Measurements from ENCODE around the gene TBC1D24. TPM values are rescaled to one million over a fixed set of nuclear protein-coding genes. Genes with fewer than 3 reads are reported as not detected.

The TBC1D24 gene
- polyA plus RNA-seq, 1 donor (not counting 4 experiments of a cell fraction or from before 2014, with no cell fraction given), result 3.0 TPM

DNA sequence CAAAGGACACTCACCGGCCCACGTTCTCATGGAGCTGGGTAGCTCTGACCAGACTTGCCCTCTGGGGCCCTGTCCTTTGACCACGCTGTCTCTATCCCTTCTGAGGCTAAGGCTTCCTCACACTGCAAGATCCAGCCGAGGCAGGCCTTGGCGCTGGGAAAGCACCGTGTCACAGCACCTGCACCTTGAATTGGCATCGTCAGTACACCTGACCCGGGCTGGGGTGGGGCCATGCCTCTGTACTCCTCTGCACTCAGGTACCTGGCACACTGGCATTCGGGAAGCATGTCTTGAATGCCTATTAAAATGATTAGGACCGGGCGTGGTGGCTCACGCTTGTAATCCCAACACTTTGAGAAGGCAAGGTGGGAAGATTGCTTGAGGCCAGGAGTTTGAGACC is 6.0 kb downstream of the TBC1D24 start:
- Histone ChIP-seq H3K27ac (ENCODE audit: control insufficient read depth, insufficient read depth, low read length) (no peak overlapping the region), H3K9me3 (ENCODE audit: control insufficient read depth, low read depth, low read length) (no peaks in the 10 kb centered on the region), H3K4me3 (ENCODE audit: control insufficient read depth in 2 of 3, extremely low read depth in 1 of 3, insufficient read depth in 2 of 3, low read depth in 1 of 3, low read length in 3 of 3) (no peak overlapping the region), H3K9ac (ENCODE audit: control insufficient read depth, extremely low read depth, insufficient read depth, low read length) (no peak overlapping the region), H3K27me3 (ENCODE audit: control insufficient read depth, extremely low read depth, insufficient read depth, low read length) (no peaks in the 10 kb centered on the region), H3K9me1 (ENCODE audit: control insufficient read depth, extremely low read depth, insufficient read depth, low read length) (no peaks in the 10 kb centered on the region), H2AFZ (ENCODE audit: control insufficient read depth, low read length) (no peak overlapping the region), H3K4me2 (ENCODE audit: control insufficient read depth, extremely low read depth, insufficient read depth, low read depth, low read length) (no peak overlapping the region), H3K79me2 (ENCODE audit: control insufficient read depth, insufficient read depth, low read length) (peaks cover 1% of the 10 kb centered on the region), H3K4me1 (ENCODE audit: control insufficient read depth, extremely low read depth, insufficient read depth, low read length) (peaks cover 2% of the 10 kb centered on the region), H4K20me1 (ENCODE audit: control insufficient read depth, extremely low read depth, insufficient read depth, low read length) (peaks cover 4% of the 10 kb centered on the region), H3K36me3 (ENCODE audit: control insufficient read depth in 2 of 2, extremely low read depth in 1 of 2, insufficient read depth in 2 of 2, low read length in 2 of 2) (peaks cover 0 to 1% of the 10 kb centered on the region in 2 experiments)
- FAIRE-seq, result no peak
- TF ChIP-seq EZH2 (IDR thresholded peaks at IDR 0.05; ENCODE audit: low read length), result no peak
- TF ChIP-seq, protein P1, sequence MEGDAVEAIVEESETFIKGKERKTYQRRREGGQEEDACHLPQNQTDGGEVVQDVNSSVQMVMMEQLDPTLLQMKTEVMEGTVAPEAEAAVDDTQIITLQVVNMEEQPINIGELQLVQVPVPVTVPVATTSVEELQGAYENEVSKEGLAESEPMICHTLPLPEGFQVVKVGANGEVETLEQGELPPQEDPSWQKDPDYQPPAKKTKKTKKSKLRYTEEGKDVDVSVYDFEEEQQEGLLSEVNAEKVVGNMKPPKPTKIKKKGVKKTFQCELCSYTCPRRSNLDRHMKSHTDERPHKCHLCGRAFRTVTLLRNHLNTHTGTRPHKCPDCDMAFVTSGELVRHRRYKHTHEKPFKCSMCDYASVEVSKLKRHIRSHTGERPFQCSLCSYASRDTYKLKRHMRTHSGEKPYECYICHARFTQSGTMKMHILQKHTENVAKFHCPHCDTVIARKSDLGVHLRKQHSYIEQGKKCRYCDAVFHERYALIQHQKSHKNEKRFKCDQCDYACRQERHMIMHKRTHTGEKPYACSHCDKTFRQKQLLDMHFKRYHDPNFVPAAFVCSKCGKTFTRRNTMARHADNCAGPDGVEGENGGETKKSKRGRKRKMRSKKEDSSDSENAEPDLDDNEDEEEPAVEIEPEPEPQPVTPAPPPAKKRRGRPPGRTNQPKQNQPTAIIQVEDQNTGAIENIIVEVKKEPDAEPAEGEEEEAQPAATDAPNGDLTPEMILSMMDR (optimal IDR thresholded peaks at IDR 0.05 in 1 of 3, IDR thresholded peaks at IDR 0.05 in 1 of 3, conservative IDR thresholded peaks at IDR 0.05 in 1 of 3; ENCODE audit: extremely low read depth in 1 of 3, insufficient read depth in 2 of 3, low read length in 3 of 3), result no peak
- dilution Hi-C loops (cut with MboI; ENCODE audit: extremely low pct_ligation_motif_present, low sequenced_read_pairs), result no loop called here
- no peak for DNase-seq (ENCODE audit: low read depth, low spot score)

DNA sequence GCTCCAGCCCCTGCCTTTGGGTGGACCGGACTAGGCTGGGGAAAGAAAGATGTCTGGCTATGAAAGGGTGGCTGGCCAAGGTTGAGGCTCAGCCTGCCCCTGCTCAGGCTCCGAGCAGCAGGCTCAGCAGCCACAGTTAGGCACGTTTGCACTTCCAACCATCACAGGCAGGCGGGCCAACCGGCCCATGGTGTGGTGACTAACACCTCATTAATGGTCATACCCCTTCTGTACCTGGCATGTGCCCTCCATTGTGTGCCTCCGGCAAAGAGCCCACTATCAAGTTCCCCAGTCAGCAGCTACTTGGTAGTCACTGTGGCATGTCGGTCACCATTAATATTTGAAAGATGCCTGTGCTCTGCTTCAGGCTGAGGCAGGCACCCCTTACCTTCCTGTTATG is 6.7 kb downstream of the TBC1D24 start:
- H3K4me2 ChIP-seq (ENCODE audit: control insufficient read depth, extremely low read depth, insufficient read depth, low read depth, low read length), result no peak overlapping the region
- no peak overlapping the region for H2AFZ ChIP-seq (ENCODE audit: control insufficient read depth, low read length)
- no peaks in the 10 kb centered on the region for H3K27me3 ChIP-seq (ENCODE audit: control insufficient read depth, extremely low read depth, insufficient read depth, low read length)
- H3K9me1 ChIP-seq (ENCODE audit: control insufficient read depth, extremely low read depth, insufficient read depth, low read length), result no peaks in the 10 kb centered on the region
- FAIRE-seq (no peak), DNase-seq (ENCODE audit: low read depth, low spot score) (no peak)
- peaks cover 1% of the 10 kb centered on the region for H3K79me2 ChIP-seq (ENCODE audit: control insufficient read depth, insufficient read depth, low read length)
- dilution Hi-C loops (cut with MboI; ENCODE audit: extremely low pct_ligation_motif_present, low sequenced_read_pairs), result no loop called here
- no peak overlapping the region for H3K9ac ChIP-seq (ENCODE audit: control insufficient read depth, extremely low read depth, insufficient read depth, low read length)
- no peak overlapping the region for H3K27ac ChIP-seq (ENCODE audit: control insufficient read depth, insufficient read depth, low read length)
- TF ChIP-seq EZH2 (IDR thresholded peaks at IDR 0.05; ENCODE audit: low read length), result no peak
- TF ChIP-seq, protein P1 (optimal IDR thresholded peaks at IDR 0.05 in 1 of 3, IDR thresholded peaks at IDR 0.05 in 1 of 3, conservative IDR thresholded peaks at IDR 0.05 in 1 of 3; ENCODE audit: extremely low read depth in 1 of 3, insufficient read depth in 2 of 3, low read length in 3 of 3), result no peak
- peaks cover 0 to 1% of the 10 kb centered on the region in 2 experiments for H3K36me3 ChIP-seq (ENCODE audit: control insufficient read depth in 2 of 2, extremely low read depth in 1 of 2, insufficient read depth in 2 of 2, low read length in 2 of 2)
- no peaks in the 10 kb centered on the region for H3K4me1 ChIP-seq (ENCODE audit: control insufficient read depth, extremely low read depth, insufficient read depth, low read length)
- H3K9me3 ChIP-seq (ENCODE audit: control insufficient read depth, low read depth, low read length), result no peaks in the 10 kb centered on the region
- H4K20me1 ChIP-seq (ENCODE audit: control insufficient read depth, extremely low read depth, insufficient read depth, low read length), result peaks cover 2% of the 10 kb centered on the region
- no peak overlapping the region for H3K4me3 ChIP-seq (ENCODE audit: control insufficient read depth in 2 of 3, extremely low read depth in 1 of 3, insufficient read depth in 2 of 3, low read depth in 1 of 3, low read length in 3 of 3)
